Esophagus squamous epithelium (tissue), 5 donors: ENCODE data around the gene FUBP1. TPM values are rescaled to one million over a fixed set of nuclear protein-coding genes. Genes with fewer than 3 reads are reported as not detected.

ENCODE experiments used
- DNase-seq: peaks from one replicate; lab custom pipeline; 2025; lab: John Stamatoyannopoulos, UW
- H3K27ac ChIP-seq, 4 donors: fragments of 200-600 bp; sonication (generic); one replicate each; pipeline ENCODE4 v1.5.1; 2016 to 2019; ENCODE audit warnings: mild to moderate bottlenecking in 1 of 4
- H3K27me3 ChIP-seq, 4 donors: fragments of 200-600 bp; sonication (generic); 1 replicate in 3 of 4; 2 replicates in 1 of 4; pipeline versions ENCODE4 v1.5.1 to v1.6.0; 2017 to 2021; ENCODE audit warnings: antibody characterized with exemption in 1 of 4
- H3K36me3 ChIP-seq, 3 donors: fragments of 200-600 bp; sonication (generic); one replicate each; pipeline ENCODE4 v1.5.1; 2016 to 2019
- H3K4me1 ChIP-seq, 3 donors: fragments of 200-600 bp; sonication (generic); one replicate each; pipeline ENCODE4 v1.5.1; 2017 to 2019
- H3K4me3 ChIP-seq, 4 donors: fragments of 200-600 bp; sonication (generic); 1 replicate in 3 of 4; 2 replicates in 1 of 4; pipeline ENCODE4 v1.5.1; 2016 to 2019; ENCODE audit warnings: mild to moderate bottlenecking in 2 of 4, moderate library complexity in 1 of 4
- H3K9me3 ChIP-seq, 3 donors: fragments of 200-600 bp; sonication (generic); one replicate each; pipeline ENCODE4 v1.5.1; 2016 to 2019
- POLR2A ChIP-seq, 4 donors: fragments of 450-650 bp; IDR thresholded peaks; one replicate each; pipeline ENCODE4 v1.6.1; 2017; ENCODE audit warnings: antibody characterized with exemption in 4 of 4, mild to moderate bottlenecking in 4 of 4, moderate library complexity in 3 of 4
- WGBS, 2 donors: methylation state at CpG; one replicate each; pipeline ENCODE4 v1.1.5; 2018; 5-methylcytosine and 5-hydroxymethylcytosine counted together
- intact Hi-C: fragments of 100-400 bp; cut with DNase I; formaldehyde crosslinking; loops from one replicate; pipeline ENCODE4 v1.15.0; 2022
- total RNA-seq, 4 donors: library from RNA; depleted of rRNA; stranded (reverse); fragments of >200 nt; gene quantifications; one replicate each; pipeline ENCODE4 v1.1.0, GENCODE V29; 2016
- TF ChIP-seq, protein P1 (sequence below), 6 experiments: fragments of 450-650 bp in 4 of 6; fragments of 200-600 bp in 2 of 6; sonication (generic) in 2 of 6; IDR thresholded peaks; one replicate each; pipeline ENCODE4 v1.5.1; 2016 to 2019; ENCODE audit warnings: antibody characterized with exemption in 6 of 6, mild to moderate bottlenecking in 4 of 6, moderate library complexity in 4 of 6
- donor health status: DM: yes; HTN: yes; CAD: no.

The FUBP1 gene
- total RNA-seq, 4 donors from 2014 or later = 44.6 to 103 (median 77.8) TPM

GRCh38 chr1:77972080-77972479 is 6.8 kb downstream of the FUBP1 start:
- no peaks in the 10 kb centered on the region for H3K27me3 ChIP-seq
- H3K4me1 ChIP-seq = peaks cover 9 to 87% (median 21%) of the 10 kb centered on the region in 3 donors
- intact Hi-C loops = loop anchor here (10.0 kb wide), 1 partner anchor 143 kb away; no protein-coding TSS in a partner anchor
- no peak for DNase-seq
- H3K27ac ChIP-seq = no peak overlapping the region
- 71 to 74% methylated on average over 3 of the region's 3 CpGs for WGBS, 2 donors
- peaks cover 0 to 52% (median 4%) of the 10 kb centered on the region in 3 donors for H3K36me3 ChIP-seq
- TF ChIP-seq POLR2A (IDR thresholded peaks at IDR 0.05) = no peak
- TF ChIP-seq, protein P1, sequence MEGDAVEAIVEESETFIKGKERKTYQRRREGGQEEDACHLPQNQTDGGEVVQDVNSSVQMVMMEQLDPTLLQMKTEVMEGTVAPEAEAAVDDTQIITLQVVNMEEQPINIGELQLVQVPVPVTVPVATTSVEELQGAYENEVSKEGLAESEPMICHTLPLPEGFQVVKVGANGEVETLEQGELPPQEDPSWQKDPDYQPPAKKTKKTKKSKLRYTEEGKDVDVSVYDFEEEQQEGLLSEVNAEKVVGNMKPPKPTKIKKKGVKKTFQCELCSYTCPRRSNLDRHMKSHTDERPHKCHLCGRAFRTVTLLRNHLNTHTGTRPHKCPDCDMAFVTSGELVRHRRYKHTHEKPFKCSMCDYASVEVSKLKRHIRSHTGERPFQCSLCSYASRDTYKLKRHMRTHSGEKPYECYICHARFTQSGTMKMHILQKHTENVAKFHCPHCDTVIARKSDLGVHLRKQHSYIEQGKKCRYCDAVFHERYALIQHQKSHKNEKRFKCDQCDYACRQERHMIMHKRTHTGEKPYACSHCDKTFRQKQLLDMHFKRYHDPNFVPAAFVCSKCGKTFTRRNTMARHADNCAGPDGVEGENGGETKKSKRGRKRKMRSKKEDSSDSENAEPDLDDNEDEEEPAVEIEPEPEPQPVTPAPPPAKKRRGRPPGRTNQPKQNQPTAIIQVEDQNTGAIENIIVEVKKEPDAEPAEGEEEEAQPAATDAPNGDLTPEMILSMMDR (IDR thresholded peaks at IDR 0.05) = no peak
- H3K4me3 ChIP-seq = no peak overlapping the region
- no peaks in the 10 kb centered on the region for H3K9me3 ChIP-seq

DNA sequence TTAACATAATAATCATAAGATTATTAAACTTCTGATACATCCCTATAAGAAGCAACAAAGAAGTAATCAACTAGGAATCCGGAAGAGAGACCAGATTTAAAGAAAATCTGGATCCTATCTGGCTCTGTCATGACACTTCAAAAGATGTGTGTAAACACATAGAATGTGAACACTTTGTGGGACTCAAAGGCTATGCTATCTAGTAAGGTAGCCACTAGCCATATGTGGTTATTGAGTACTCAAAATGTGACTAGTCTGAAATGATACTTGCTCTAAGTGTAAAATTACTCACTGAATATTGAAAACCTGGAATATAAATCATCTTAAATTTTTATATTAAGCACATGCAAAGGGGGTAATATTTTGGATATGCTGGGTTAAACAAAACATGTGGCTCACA is 8.7 kb downstream of the FUBP1 start:
- Histone ChIP-seq H3K4me3 (no peak overlapping the region), H3K27me3 (no peaks in the 10 kb centered on the region), H3K36me3 (peaks cover 4 to 71% (median 8%) of the 10 kb centered on the region in 3 donors), H3K27ac (no peak overlapping the region), H3K9me3 (no peaks in the 10 kb centered on the region), H3K4me1 (peaks cover 0 to 68% (median 6%) of the 10 kb centered on the region in 3 donors)
- TF ChIP-seq, protein P1 (IDR thresholded peaks at IDR 0.05) = no peak
- no peak for TF ChIP-seq POLR2A (IDR thresholded peaks at IDR 0.05)
- WGBS, 2 donors = 54 to 60% methylated on average over 1 of the region's 1 CpG
- no peak for DNase-seq
- intact Hi-C loops = loop anchor here (10.0 kb wide), 1 partner anchor 145 kb away; no protein-coding TSS in a partner anchor

- Histone ChIP-seq H3K27ac (no peak overlapping the region), H3K4me3 (no peak overlapping the region), H3K4me1 (peaks cover 0 to 31% (median 0%) of the 10 kb centered on the region in 3 donors), H3K27me3 (no peaks in the 10 kb centered on the region), H3K36me3 (peaks cover 4 to 95% (median 26%) of the 10 kb centered on the region in 3 donors), H3K9me3 (no peaks in the 10 kb centered on the region)
- intact Hi-C loops = no loop called here
- WGBS, 2 donors = 74 to 84% methylated on average over 3 of the region's 3 CpGs
- TF ChIP-seq POLR2A (IDR thresholded peaks at IDR 0.05) = no peak
- TF ChIP-seq, protein P1 (IDR thresholded peaks at IDR 0.05) = no peak
- no peak for DNase-seq
Measured at GRCh38 chr1:77966291-77966690, 12.6 kb downstream of the FUBP1 start.

- Histone ChIP-seq H3K9me3 (no peaks in the 10 kb centered on the region), H3K27ac (no peak overlapping the region), H3K36me3 (peaks cover 6 to 100% (median 50%) of the 10 kb centered on the region in 3 donors), H3K4me1 (no peaks in the 10 kb centered on the region), H3K4me3 (no peak overlapping the region), H3K27me3 (no peaks in the 10 kb centered on the region)
- WGBS, 2 donors = 79 to 93% methylated on average over 2 of the region's 2 CpGs
- intact Hi-C loops = no loop called here
- DNase-seq = no peak
- TF ChIP-seq POLR2A (IDR thresholded peaks at IDR 0.05) = no peak
- TF ChIP-seq, protein P1 (IDR thresholded peaks at IDR 0.05) = no peak
Measured at GRCh38 chr1:77961392-77961791, 17.5 kb downstream of the FUBP1 start.

DNA sequence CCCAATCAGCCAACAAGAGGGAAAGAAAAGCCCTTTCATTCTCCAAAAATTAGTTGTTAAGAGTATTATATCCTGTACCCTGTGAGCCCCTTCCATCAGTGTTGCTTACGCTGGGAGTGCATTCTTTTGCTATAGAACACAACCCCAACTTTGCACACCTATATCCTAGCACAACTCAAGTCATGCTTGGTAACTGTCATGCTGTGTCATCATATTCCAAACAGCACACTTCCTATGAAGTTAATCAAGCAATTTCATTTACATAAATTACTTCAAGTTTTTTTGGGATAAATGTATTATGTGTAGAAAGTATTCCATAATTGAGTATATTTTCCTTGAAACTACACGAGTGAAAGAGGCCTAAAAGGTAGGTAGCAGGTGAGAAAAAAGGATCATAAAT is 20.0 kb downstream of the FUBP1 start:
- no peaks in the 10 kb centered on the region for H3K9me3 ChIP-seq
- H3K4me3 ChIP-seq = no peak overlapping the region
- H3K36me3 ChIP-seq = peaks cover 6 to 100% (median 60%) of the 10 kb centered on the region in 3 donors
- H3K4me1 ChIP-seq = no peaks in the 10 kb centered on the region
- DNase-seq = no peak
- intact Hi-C loops = no loop called here
- no peaks in the 10 kb centered on the region for H3K27me3 ChIP-seq
- H3K27ac ChIP-seq = no peak overlapping the region
- no peak for TF ChIP-seq POLR2A (IDR thresholded peaks at IDR 0.05)
- TF ChIP-seq, protein P1 (IDR thresholded peaks at IDR 0.05) = no peak
- WGBS, 2 donors = 87 to 93% methylated on average over 2 of the region's 2 CpGs
